ENCODE measurements around the gene PDE4B.

The PDE4B gene

GRCh38 chr1:66182551-66183178, 390.0 kb downstream of the PDE4B start:
- DNase-seq (ENCODE audit: low read depth in 2 of 2), result peak in 1 of 2 donors; percentile 7

- DNase-seq (ENCODE audit: low read depth in 2 of 2), result no peak
Observed at GRCh38 chr1:66183400-66183799, 390.7 kb downstream of the PDE4B start.

GRCh38 chr1:66197120-66197519, 404.4 kb downstream of the PDE4B start:
- no peak for DNase-seq (ENCODE audit: low read depth in 2 of 2)

DNA sequence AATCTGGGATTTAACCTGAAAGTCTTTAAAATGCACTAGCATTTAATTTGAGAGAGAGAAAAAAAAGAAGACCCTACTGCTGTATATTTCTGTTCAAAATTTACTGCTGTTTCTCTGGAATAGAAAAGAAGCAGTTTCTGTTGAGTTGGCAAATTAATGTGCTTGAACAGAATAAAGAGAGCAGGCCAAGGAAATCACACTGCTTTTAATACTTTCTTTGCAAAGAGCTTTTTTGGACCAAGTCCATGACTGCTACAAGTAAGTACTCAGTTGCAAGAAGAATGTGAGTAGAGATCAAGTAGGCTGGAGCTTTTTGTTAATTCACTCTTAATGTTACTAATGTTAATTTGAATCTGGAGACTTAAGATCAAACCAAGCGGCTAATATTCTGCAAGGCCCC, 405.1 kb downstream of the PDE4B start:
- no peak for DNase-seq (ENCODE audit: low read depth in 2 of 2)

GRCh38 chr1:66206563-66207144, 414.0 kb downstream of the PDE4B start:
- no peak for DNase-seq (ENCODE audit: low read depth in 2 of 2)

- no peak for DNase-seq (ENCODE audit: low read depth in 2 of 2)
Observed at GRCh38 chr1:66207484-66207883, 414.8 kb downstream of the PDE4B start.

DNA sequence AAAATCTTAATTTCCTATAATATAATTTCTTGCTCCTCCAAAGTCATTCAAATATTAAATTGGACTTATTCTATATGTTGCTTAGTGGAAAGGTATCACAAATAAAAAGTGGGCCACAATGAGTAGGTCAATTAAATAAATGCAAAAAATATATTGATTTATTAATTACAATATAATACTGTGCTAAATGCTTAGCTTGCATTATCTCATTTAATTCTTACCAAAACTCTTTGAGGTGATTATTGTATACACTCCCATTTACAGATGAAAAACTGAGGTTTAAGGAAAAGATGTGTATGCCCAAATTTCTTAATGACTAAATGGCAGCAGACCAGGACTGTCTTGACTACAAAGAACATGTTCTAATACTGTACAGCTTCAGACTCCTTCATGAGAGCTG, 415.9 kb downstream of the PDE4B start:
- no peak for DNase-seq (ENCODE audit: low read depth in 2 of 2)

- no peak for DNase-seq (ENCODE audit: low read depth in 2 of 2)
Observed at GRCh38 chr1:66210635-66211244, 418.0 kb downstream of the PDE4B start.

DNA sequence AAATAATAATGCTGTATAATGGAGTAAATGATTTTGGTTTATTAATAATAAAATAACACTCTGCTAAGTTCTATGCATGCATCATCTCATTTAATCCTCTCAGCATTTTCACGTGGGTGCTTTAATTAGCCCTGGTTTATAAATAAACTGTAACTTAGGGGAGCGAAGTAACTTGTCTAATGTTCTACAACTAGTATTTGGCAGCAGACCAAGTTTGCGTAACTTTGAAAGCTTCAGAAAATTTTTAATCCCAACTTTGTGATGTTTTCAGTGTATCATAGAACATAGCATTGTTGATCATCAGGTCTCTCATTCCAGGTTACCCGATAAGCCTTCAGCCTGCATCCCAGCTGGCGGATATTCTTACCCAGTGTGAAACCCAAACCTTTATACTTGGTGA, 418.8 kb downstream of the PDE4B start:
- DNase-seq (ENCODE audit: low read depth in 2 of 2), result no peak

- no peak for DNase-seq (ENCODE audit: low read depth in 2 of 2)
Observed at GRCh38 chr1:66213491-66213890, 420.8 kb downstream of the PDE4B start.

GRCh38 chr1:66214901-66215300, 422.2 kb downstream of the PDE4B start:
- no peak for DNase-seq (ENCODE audit: low read depth in 2 of 2)

- no peak for DNase-seq (ENCODE audit: low read depth in 2 of 2)
Observed at GRCh38 chr1:66217021-66217420, 424.3 kb downstream of the PDE4B start.

DNA sequence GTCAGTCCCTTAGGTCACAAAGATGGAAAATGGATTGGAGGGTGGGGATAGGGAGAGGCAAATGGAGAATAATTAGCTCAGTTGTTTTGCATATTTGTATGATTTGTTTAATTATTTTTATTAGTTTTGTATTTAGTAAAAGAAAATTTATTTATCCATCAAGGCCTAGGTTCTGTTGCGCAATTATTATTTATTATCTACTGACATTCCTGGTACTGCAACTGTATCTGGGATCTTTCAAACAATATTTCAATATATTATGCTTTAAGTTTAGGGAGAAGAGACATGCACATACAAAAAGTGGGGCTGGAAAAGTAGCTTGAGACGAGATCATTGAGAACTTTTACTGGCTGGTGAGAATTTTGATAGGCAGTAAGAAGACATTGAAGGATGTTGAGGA, 424.9 kb downstream of the PDE4B start:
- no peak for DNase-seq (ENCODE audit: low read depth in 2 of 2)

- DNase-seq (ENCODE audit: low read depth in 2 of 2), result no peak
Observed at GRCh38 chr1:66220477-66220876, 427.8 kb downstream of the PDE4B start.

DNA sequence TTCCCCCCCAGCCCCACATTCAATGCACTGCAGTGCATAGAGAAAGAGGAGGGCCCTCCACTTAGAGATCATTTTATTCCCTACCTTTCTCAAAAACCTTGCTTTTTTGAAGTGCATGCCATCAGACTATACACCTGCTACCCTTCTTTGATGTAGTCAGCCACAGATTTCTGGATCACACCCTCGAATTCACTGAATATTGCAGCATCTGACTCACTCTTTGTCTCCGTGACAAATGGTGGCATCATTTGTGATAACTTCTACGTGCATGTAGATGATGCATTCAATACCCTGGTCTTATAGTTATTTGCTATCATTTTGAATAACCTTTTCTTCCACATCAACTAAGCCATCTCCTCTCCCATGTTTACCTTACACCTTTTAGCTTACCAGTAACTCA, 431.0 kb downstream of the PDE4B start:
- DNase-seq (ENCODE audit: low read depth in 2 of 2), result no peak

DNA sequence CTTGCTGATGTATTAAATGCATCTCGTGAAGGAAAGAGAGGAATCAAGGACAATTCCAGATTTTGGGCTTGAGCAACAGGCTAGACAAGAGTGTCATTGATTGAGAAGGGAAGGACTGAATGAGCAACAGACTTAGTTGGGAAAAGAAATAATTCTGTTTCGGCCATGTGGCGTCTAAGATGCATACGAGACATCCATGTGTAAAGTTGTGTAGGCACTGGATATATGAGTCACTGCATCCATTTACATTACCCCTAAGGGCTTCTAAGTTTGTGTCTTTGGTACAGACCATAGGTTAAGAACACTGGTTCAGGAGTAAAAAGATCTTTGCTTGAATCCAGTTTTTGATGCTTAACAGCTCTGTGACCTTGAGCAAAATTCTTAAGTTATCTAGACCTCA, 434.3 kb downstream of the PDE4B start:
- no peak for DNase-seq (ENCODE audit: low read depth in 2 of 2)

DNA sequence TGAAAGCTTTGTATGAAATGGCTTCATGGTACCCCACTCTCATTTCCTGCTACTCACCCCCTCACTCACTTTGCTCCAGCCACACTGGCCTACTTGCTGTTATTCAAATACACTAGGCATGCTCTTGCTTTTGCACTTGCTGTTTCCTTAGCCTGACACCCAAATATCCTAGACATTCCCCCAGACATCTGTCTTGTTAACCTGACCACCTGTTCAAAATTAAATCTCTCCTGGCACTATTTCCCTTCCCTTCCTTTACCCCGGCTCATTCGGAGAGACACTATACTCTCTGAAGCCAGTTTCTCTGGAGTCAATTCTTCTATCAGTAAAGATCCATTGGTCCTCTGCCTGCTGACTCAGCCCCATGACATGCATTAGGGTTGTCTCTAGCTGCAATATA, 435.3 kb downstream of the PDE4B start:
- no peak for DNase-seq (ENCODE audit: low read depth in 2 of 2)

DNA sequence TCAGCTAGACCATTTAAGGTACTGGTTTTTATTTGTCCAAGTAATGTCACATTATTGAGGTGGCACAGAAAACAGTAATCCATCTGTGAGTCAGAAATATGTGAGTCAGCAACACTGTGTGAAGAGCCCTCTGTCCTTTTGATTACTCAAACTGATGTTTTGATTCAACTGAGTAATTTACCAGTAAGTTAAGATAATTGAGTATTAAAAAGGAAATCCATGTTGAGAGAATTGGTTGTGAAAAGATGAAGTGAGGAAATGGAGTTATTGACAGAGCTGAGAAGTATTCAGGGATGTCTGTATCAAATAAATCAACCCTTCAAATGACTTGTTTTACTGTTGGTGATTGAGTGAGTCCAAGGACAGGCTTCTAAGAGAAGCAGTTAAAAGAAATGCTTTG, 438.5 kb downstream of the PDE4B start:
- DNase-seq (ENCODE audit: low read depth in 2 of 2), result no peak

GRCh38 chr1:66231681-66232463, 439.2 kb downstream of the PDE4B start:
- no peak for DNase-seq (ENCODE audit: low read depth in 2 of 2)

DNA sequence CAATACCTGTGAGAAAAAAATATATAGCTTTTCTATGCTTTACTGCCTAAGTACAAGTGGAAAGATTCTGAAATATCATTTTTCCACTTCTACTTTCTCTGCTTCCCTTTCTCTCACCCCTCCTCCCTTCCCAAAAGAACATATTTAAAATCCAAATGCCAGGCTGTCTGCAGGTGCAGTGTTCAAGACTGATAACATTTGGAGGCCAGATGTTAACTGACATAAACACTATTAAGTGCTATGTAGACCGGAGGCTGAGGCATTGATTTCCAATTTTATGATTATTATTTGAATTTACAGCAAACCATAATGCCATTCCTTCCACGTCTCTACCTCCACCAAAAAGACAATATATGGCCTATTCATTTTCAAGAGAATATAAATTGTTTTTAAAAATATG, 444.3 kb downstream of the PDE4B start:
- DNase-seq (ENCODE audit: low read depth in 2 of 2), result no peak

GRCh38 chr1:66237722-66238479, 445.2 kb downstream of the PDE4B start:
- no peak for DNase-seq (ENCODE audit: low read depth in 2 of 2)

DNA sequence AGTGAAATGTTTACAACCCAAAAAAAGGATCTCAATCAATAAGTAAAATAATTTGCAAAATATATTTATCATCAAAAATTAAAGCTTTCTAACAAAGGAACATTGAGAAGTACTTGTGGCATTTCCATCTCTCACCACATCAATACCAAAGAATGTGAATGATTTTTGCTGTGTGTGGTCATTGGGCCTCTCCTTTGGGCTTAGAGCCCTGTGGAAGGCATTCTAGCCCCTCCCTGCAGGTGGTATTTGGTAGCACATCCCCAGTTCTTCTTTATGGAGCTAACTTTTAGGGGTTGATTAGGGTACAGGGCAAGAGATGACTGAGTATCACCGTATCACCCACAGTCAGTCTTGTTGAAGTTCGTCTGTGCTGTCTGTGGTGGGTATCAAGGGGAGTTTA, 447.1 kb downstream of the PDE4B start:
- DNase-seq (ENCODE audit: low read depth in 2 of 2), result no peak
